ENCODE data around the gene NDUFS1. TPM values are rescaled to one million over a fixed set of nuclear protein-coding genes. Genes with fewer than 3 reads are reported as not detected.

NDUFS1 gene
- total and polyA plus RNA-seq, 2 of the 4 experiments (the other 2 are of a cell fraction) = 72.1 to 118 TPM

DNA sequence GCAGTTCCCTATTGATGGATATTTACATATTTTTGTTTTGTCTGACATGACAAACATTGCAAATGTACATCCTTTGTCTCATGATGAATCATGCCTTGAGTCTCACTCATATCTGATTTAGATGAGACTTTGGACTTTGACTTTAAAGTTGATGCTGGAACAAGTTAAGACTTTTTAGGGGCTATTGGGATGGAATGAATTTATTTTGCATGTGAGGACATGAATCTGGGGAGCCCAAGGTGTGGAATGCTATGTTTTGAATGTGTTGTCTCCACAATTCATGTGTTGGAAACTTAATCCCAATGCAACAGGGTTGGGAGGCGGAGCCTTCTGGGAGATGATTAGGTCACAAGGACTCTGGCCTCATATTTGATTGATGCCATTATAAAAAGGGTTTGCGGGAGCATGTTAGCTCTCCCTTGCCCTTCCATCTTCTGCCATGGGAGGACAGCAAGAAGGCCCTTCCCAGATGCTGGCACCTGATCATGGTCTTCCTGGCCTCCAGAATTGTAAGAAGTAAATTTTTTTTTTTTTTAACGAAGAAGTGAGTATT lies 44.1 kb downstream of the NDUFS1 start:
- WGBS, 2 experiments (ENCODE audit: extremely low coverage in 2 of 2, insufficient read length in 1 of 2) = no CpG with 5 or more reads among the region's 3 CpGs
- Histone ChIP-seq H3K18ac (ENCODE audit: low read depth, low read length) (no peak overlapping the region), H4K5ac (ENCODE audit: low read depth, low read length) (no peak overlapping the region), H2BK20ac (ENCODE audit: low read depth, low read length) (no peak overlapping the region), H3K79me1 (ENCODE audit: low read depth in 1 of 2, low read length in 2 of 2) (peaks cover 0 to 3% of the 10 kb centered on the region in 2 experiments; a peak in 1 of 4 replicates), H3K27me3 (ENCODE audit: control insufficient read depth, insufficient read depth, low read length) (no peaks in the 10 kb centered on the region), H2BK120ac (ENCODE audit: low read depth, low read length) (no peak overlapping the region), H3K4ac (ENCODE audit: low read depth, low read length) (no peak overlapping the region), H3K9me1 (ENCODE audit: insufficient read depth, low read length) (no peaks in the 10 kb centered on the region), H4K20me1 (ENCODE audit: insufficient read depth, low read length) (no peaks in the 10 kb centered on the region), H2AK5ac (ENCODE audit: low read depth, low read length) (no peak overlapping the region), H3K4me1 (ENCODE audit: control insufficient read depth, insufficient read depth, low read length) (peaks cover 2% of the 10 kb centered on the region), H4K8ac (ENCODE audit: low read depth in 2 of 2, low read length in 2 of 2) (no peak overlapping the region), H3K14ac (replicated peaks; ENCODE audit: low read depth, low read length) (no peak overlapping the region), H4K91ac (ENCODE audit: insufficient read depth, low read depth, low read length) (no peak overlapping the region), H3K4me2 (ENCODE audit: low read depth, low read length) (no peak overlapping the region), H3K4me3 (ENCODE audit: insufficient read depth, low read depth, low read length) (no peak overlapping the region), H3K56ac (ENCODE audit: extremely low read depth, insufficient read depth, low read length) (no peak overlapping the region), H2BK15ac (ENCODE audit: low read depth, low read length) (no peak overlapping the region), H3K27ac (ENCODE audit: insufficient read depth, low read length) (no peak overlapping the region), H2BK5ac (ENCODE audit: low read depth, low read length, poor library complexity, severe bottlenecking) (no peak overlapping the region), H3K23ac (ENCODE audit: low read depth, low read length) (no peak overlapping the region), H3K36me3 (ENCODE audit: control insufficient read depth, insufficient read depth, low read length) (peaks cover 10% of the 10 kb centered on the region), H3K9ac (ENCODE audit: low read depth, low read length) (no peak overlapping the region), H2AK9ac (replicated peaks; ENCODE audit: low read depth, low read length, poor library complexity) (no peak overlapping the region), H3K9me3 (ENCODE audit: control insufficient read depth, insufficient read depth, low read length) (no peaks in the 10 kb centered on the region), H2AFZ (replicated peaks; ENCODE audit: low read length, poor library complexity) (no peak overlapping the region)
- ChIA-PET CTCF (no interaction called here), POLR2A (ENCODE audit: unreplicated experiment) (no interaction called here)
- DNase-seq (no peak), ATAC-seq (ENCODE audit: low read depth) (no peak)
- in situ Hi-C loops (cut with MboI; ENCODE audit: low sequenced_read_pairs) (no loop called here), intact Hi-C loops (cut with micrococcal nuclease) (no loop called here), dilution Hi-C loops (cut with HindIII; ENCODE audit: low sequenced_read_pairs, unreplicated experiment) (no loop called here)
- TF ChIP-seq USF2 (IDR thresholded peaks at IDR 0.05; ENCODE audit: low read depth, low read length) = no peak
- no peak for TF ChIP-seq RCOR1 (IDR thresholded peaks at IDR 0.05; ENCODE audit: insufficient replicate concordance, low read length)
- TF ChIP-seq RAD21 (IDR thresholded peaks at IDR 0.05; ENCODE audit: low read length) = no peak
- no peak for TF ChIP-seq CHD1 (IDR thresholded peaks at IDR 0.05; ENCODE audit: low read depth, low read length)
- TF ChIP-seq CTCF (conservative IDR thresholded peaks at IDR 0.05; ENCODE audit: low read depth, low read length) = no peak
- TF ChIP-seq NFE2L2 (IDR thresholded peaks at IDR 0.05; ENCODE audit: low read depth, low read length) = no peak
- TF ChIP-seq SMC3 (IDR thresholded peaks at IDR 0.05; ENCODE audit: low read depth, low read length) = no peak
- TF ChIP-seq BHLHE40 (IDR thresholded peaks at IDR 0.05; ENCODE audit: low read depth, low read length) = no peak
- TF ChIP-seq POLR2A (IDR thresholded peaks at IDR 0.05; ENCODE audit: low read depth, low read length) = no peak
- no peak for TF ChIP-seq CEBPB (IDR thresholded peaks at IDR 0.05; ENCODE audit: low read depth, low read length)
- no peak for TF ChIP-seq MXI1 (IDR thresholded peaks at IDR 0.05; ENCODE audit: borderline replicate concordance, low read depth, low read length)
- no peak for TF ChIP-seq MAFK (IDR thresholded peaks at IDR 0.05; ENCODE audit: low read depth, low read length)
- no peak for TF ChIP-seq MAZ (IDR thresholded peaks at IDR 0.05; ENCODE audit: borderline replicate concordance, low read depth, low read length)
- TF ChIP-seq RFX5 (IDR thresholded peaks at IDR 0.05; ENCODE audit: low read depth, low read length) = no peak
- TF ChIP-seq FOS (IDR thresholded peaks at IDR 0.05; ENCODE audit: low read depth, low read length) = no peak
- no TSS peak for BruUV-seq (replicated peaks)

All from IMR-90 (cell line).